HG03432 (cell line): Measurements from ENCODE around the gene ACR.

Experiments used
- ATAC-seq: cut with Tn5 transposase; IDR thresholded peaks from one replicate; pipeline ENCODE4 v1.9.1; 2021; ENCODE audit warnings: mild to moderate bottlenecking, moderate library complexity; ENCODE audit not compliant: unreplicated experiment

ACR gene

DNA sequence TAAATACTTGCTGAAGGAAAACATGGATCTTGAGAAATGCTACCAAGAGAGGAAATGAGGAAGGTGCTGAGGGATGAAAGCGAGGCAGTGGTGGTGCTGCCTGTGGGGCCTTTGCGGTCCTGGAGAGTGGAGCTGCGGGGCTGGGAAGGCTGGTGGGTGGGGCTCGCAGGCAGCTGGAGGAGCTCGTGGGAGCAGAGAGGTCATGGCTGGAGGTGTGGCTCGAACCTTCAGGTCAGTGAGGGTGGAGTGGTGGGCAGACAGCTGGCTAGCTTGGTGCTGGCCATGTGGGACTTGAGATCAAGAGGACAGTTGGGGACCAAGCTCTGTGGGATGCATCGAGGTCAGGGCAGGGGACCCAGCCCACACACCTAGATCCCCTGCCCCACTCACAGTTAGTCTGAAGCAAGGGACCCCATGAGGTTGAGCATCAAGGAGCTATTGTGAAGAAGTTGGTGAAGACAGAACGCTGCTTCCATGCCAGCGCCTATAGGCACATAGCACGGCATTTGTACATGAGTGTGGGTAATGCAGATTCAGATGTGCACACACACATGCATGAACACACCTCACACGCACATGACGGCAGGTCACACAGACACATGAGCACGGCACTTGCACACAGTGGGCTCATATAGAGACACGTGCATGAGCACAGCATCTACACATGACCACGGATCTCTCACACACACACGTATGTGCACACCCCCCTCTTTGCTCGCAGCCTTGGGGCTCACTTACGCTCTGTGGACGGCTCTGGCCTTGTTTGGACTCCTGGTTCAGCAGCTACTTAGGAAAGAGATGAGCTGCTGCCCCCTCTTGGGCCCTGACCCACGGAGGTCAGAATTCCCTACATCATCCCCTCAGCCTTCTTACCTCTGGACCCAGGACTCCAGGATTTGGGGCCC, 34.9 kb upstream of the ACR start:
- no peak for ATAC-seq

DNA sequence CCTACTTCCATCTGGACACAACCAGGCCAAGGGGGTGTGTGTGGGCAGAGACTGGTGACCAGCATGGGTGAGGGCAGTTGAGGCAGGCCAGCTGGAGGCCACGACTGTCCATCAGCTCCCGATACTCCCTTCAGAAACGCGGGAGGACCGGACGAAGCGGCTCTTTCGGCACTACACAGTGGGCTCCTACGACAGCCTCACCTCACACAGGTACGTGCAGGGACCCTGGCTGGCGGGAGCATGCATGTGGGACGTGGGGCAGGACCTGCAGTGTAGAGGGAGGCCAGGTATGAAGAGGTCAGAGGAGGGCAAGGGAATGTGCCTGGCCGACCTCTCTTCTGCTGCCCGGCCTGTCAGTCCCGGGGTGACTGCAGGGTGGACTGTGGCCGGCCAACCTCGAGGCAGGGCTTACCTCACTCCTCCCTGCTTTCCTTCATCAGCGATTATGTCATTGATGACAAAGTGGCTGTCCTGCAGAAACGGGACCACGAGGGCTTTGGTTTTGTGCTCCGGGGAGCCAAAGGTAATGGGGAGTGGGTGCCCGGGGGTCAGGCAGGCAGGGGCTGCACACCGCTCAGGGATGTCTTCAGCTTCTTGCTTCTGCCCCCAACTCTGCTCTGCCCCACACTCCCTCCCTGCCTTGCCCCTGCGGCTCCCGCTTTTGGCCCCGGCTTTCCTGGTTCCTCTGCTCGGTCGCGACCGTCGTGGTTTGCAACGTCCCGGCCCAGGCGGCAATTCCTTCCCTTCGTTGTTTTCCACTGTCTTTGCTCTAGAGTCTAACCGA, 34.1 kb upstream of the ACR start:
- ATAC-seq = no peak

DNA sequence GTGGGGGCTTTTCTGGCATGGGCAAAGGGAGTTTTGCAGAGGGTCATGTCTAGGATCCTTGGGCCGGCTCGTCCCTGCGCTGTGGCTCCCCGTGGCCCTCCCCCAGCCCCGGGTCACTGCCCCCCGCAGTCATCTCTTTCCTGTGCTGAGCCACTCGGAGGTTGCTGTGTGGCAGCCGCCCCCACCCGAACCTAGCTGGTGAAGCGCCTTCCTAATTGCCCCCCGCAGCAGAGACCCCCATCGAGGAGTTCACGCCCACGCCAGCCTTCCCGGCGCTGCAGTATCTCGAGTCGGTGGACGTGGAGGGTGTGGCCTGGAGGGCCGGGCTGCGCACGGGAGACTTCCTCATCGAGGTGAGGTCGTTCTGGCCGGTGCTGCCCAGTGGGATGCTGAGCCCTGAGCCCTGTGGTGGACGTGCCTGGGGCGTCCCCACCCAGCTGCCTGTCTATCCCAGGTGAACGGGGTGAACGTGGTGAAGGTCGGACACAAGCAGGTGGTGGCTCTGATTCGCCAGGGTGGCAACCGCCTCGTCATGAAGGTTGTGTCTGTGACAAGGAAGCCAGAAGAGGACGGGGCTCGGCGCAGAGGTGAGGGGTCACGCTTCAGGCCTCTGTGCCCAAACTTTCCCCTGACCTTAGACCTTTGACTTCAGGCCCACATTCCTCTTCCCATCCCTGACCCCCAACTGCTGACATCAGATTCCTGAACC, 33.3 kb upstream of the ACR start:
- no peak for ATAC-seq

DNA sequence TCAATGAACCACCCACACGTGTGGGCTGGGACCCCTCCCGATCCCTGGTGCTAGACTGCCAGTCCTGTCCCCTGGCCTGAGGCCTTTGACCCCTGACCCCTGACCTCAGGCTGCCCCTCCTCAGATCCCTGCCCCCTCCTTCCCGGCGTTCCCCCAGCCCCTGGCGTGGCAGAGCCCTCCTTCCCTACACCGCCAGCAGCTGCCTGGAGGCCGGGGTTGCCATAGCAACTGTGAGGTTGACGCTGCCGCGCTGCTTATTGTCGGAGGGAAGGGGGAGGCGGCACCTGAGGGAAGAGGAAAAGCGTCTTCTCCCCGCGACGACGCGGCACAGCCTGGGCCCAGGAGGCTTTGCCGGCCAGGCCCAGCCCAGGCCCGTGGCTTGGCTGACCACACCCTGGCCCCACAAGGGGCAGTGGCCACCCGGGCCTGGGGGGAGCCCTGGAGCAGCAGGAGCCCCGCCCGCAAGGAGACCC, 32.7 kb upstream of the ACR start:
- ATAC-seq = no peak

DNA sequence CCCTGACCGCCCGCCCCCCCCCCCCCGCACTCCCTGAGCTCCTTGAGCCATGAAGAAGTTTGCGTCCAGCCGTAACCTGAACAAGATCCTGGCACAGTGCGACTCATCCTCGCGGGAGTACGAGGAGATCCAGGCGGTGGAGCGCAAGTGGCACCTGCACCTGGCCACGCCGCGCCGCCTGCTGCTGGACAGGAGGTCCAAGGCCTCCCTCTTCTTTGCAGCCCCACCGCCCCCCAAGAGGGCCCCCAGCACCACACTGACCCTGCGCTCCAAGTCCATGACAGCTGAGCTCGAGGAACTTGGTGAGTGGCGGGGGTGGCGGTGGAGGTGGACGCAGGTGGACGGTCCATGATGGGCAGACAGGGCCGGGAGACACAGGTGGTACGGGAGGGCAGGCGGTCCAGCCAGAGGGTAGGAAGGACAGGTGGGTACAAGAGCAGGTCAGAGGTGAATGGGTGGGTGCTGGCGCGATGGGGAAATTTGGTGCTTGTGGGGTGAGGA, 32.1 kb upstream of the ACR start:
- ATAC-seq = no peak

DNA sequence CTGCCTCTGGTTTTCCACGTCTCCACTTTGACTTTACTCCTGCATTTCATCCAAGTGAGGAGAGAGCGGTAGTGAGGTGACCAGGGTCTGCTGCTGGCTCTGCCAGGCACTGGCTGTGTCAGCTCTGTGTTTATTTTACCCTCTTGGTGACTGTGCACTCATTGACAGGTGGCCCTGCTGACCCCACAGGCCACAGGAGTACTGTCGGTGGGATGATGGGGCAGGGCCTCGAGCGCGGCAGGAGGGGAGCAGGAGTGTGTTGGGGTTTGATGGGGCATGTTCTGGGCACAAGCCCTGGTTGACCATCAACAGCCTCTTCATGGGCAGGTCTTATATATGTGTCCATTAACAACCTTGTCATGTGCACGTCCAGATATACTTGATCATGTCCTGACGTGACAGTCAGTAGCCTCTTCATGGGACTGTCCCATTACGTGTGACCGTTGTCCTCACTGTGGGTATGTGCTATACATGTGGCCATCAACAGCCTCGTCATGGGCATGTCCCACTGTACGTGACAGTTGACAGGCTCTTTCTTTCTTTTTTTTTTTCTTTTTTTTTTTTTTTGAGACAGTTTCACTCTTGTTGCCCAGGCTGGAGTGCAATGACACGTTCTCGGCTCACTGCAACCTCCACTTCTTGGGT, 31.4 kb upstream of the ACR start:
- ATAC-seq = no peak

DNA sequence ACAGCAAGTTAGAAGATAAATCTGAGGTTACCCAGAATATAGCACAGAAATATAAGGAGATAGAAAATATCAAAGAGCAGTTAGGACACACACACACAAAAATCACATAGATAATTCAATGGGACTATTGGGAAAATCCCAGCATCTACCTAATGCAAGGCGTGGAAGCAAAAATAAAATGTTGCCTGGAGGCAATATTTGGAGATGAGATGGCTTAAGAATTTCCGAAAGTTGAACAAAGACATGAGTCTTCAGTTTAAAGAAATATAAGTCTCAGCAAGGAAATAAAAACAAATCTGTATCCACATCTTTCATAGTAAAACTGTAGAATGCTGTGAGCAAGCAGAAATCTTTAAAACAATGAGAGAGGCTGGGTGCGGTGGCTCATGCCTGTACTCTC, 29.5 kb upstream of the ACR start:
- ATAC-seq = no peak

DNA sequence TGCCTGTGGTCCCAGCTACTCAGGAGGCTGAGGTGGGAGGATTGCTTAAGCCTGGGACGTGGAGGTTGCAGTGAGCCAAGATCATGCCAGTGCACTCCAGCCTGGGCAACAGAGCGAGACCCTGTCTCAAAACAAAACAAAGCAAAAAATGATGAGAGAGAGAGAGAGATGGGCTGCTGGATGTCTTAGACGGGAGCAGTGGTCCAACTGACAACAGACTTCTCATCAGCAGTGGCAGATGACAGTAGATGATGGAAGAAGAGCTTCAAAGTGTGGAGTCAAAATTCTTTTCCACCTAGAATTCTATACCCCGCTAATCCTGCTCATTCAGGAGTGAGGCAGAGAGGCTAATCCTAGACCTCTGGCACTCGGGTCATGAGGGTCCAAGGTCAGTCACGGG, 29.0 kb upstream of the ACR start:
- no peak for ATAC-seq

DNA sequence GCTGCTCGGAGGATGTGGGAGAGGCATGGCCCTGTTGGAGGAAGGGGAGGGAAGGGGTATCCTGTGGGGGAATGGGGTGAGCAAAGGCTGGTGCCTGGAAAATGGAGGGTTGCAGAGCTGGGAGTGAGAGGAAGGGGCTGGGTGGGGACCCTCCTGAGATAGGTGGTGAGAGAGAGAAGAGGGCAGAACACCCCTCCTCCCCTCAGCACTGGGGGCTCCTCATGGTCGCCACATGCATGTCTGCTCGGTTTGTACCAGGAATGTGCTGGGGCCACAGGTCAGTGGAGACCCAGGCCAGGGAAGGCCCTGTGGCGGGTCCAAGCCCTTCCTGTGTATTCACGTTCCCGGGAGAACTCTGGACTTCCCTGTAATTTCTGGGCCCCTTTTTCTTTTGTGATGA, 27.8 kb upstream of the ACR start:
- no peak for ATAC-seq

DNA sequence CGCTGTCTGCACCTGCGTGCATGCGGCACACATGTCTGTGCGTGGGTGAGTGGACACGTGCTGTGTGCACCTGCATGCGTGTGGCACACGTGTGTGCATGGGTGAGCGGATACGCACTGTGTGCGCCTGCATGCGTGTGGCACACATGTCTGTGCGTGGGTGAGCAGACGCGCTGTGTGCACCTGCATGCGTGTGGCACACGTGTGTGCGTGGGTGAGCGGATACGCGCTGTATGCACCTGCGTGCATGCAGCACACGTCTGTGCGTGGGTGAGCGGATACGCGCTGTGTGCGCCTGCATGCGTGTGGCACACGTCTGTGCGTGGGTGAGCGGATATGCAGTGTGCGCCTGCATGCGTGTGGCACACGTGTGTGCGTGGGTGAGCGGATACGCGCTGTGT, 27.1 kb upstream of the ACR start:
- ATAC-seq = no peak

DNA sequence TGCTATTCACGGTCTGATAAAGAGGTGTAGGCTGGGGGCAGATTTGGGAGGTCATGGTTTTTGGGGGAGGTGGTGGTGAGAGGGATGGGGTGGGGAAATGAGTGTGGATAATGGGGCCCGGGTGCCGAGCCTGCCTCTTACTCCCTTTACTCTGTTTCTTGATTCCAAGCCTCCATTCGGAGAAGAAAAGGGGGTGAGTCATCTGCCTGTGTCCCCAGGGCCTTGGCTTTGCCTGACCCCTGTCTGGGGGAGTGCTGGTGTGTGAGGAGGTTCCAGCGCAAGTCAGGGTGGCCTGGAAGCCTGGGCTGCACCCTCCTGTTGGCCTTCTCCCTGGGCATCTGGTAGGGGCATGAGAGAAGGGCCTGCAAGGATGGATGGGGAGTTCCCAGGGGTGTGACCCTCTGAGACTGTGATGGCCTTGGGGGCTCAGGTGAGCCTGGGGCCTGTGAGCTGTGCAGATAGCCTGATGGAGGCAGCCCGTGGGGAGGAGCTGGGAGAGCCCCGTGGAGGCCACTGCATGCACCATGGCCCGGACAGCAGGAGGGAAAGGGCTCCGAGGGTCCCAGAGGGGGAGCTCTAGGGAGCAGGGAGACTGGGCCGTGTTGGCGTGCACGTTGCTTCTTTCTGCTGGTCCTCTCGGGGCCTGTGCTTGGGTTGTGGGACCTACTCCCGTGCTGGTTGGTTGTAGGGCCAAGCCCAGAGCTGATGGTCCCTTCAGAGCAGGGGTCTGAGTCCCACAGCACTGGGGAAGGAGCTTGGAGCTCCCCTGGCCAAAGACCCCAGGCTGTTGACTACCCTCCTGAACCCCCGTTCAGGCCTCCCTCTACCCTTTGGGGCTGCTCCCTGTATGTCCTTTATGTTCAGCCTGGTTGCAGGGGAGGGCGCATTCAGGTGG, 26.3 kb upstream of the ACR start:
- ATAC-seq = no peak

DNA sequence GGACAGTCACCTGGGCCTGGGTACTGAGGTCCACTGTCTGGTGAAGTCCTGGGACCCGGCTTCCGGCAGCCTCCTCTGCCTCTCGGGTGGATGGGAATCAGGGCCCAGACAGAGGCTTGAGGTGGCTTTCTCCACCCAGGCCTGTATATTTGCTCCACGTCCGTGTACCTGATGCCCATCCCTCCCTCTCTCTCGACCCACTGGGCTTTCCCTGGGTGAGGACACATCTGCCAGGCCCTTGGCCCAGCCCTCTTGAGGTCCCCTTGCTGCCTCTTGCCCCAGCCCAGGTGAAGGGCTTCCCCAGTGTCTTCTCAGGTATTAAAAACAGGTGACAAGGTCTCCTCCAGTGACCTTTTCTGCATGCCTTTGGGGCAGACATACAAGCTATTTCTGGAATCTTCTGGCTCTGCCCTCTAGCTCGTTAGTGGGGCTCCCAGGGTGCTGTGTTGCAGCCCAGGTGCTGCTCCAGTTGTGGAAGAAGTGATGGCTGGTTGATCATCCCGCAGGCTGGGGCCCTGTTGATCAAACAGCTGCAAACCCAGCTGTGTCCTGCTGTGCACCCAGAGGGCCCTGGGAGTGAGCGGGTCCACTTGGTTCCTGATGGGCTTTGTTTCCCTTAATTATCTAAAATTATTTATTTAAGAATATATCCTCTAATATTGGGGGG, 25.5 kb upstream of the ACR start:
- no peak for ATAC-seq

DNA sequence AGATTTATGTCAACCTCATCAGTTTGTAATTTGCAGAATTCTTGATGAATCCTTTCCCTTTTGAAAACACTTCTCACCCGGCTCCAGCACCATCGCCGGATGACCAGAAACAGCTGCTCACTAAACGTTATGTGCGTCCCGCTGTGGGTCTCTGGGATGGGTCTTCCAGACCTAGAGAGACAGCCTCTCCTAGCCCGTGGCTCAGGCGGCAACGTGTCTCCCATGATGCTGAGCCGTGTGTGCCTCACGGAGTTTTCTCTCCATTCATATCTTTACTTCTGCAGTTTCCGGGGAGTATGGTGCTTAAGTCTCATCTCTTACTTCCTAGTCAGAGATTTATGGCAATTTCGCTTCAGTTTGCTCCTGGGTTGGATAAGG, 25.0 kb upstream of the ACR start:
- ATAC-seq = no peak

DNA sequence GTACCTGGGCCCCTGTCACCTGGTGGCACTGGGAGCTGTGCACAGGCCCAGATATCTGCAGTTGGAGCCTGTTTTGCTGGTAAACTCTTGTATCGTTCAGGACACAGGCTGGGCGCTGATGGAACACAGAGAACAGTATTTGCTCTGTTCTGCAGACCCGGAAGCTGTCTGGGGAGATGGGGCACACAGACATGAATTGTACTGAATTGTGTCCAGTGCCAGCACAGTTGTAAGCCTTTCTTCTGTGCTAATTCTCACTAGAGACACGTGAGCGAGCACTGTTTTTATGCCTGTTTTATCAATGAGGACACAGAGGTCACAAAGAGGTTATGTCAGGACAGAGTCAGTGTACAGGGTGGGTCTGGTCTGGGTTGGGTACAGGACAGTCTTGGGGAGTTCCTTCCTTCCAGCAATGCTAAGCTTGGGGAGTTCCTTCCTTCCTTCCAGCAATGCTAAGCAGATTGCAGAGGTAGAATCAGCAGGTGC, 24.4 kb upstream of the ACR start:
- no peak for ATAC-seq

DNA sequence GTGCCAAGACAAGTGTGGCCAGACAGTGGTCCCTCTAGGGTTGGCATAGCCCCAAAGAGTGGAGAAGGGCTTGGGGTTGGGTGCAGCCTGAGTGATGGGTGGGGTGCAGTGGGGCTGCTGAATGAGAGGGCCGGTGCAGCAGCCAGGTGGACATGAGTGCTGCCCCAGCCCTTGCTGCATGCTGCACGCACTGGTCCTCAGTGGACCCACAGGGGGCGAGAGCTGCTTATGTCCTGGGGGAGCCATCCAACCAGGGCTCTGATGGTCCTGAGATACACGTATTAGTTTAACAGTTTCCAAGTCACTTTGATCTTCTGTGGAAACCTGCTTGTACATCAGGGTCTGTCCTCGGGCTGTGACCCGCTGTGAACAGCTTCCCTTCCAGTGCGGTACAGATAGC, 23.9 kb upstream of the ACR start:
- ATAC-seq = no peak

DNA sequence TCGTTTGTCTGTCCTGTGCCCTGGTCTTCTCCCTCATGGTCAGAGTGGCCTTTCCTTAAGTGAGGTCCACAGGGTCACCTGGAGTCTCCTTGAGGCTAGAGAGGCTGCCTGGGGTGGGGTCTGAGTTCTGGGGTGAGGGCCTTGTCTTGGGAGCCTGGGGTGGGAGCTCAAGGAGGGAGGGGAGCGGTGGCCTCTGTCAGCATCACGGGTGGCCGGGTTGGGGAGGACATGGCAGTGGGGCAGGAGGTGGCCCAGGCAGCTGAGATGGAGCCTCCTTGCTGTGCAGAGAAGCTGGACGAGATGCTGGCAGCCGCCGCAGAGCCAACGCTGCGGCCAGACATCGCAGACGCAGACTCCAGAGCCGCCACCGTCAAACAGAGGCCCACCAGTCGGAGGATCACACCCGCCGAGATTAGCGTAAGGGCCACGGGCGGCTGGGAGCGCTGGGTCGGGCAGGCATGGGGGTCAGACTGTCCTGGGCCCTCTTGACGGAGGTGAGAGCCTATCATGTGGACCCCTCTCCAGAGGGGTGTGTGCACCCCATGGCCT, 23.3 kb upstream of the ACR start:
- no peak for ATAC-seq

DNA sequence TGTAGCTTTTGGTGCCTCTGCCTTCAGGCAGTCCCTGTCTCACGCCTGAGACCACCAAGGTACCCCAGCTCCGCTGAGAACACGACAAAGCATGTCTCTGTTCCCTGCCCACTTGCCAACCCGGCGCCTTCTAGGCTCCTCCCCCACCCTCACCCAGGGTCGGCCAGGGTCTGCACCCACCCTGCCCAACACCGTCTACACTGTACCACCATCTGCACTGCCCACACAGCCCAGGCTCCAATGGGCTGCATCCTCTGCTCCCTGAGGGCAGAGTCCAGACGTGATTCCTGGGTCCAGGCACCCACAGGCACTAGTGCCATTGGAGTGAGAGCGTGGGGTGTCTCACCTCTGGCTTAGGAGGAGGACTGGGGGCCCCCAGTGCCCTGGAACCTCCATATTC, 22.8 kb upstream of the ACR start:
- no peak for ATAC-seq

DNA sequence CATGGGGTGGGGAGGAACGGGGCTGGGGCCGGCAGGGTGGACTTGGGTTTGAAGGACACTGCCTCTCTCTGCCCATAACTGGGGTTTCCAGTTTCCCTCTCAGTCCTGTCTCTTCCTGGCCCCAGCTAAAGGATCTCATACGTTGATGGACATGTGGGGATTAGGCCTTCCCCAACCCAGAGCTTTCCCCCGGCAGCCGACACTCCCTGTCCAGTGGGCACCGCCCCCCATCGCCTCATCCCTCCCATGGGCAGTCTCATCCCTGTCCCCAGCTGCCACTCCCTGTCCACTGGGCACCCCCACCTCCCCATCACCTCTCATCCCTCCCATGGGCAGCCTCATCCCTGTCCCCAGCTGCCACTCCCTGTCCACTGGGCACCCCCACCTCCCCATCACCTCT, 22.2 kb upstream of the ACR start:
- no peak for ATAC-seq
